ENCODE measurements around the gene CLEC16A. TPM values are rescaled to one million over a fixed set of nuclear protein-coding genes. Genes with fewer than 3 reads are reported as not detected.

Gene CLEC16A
- total and polyA plus RNA-seq, 2 donors (not counting 1 experiment from before 2014, with no cell fraction given): 21.9 to 79.5 TPM

DNA sequence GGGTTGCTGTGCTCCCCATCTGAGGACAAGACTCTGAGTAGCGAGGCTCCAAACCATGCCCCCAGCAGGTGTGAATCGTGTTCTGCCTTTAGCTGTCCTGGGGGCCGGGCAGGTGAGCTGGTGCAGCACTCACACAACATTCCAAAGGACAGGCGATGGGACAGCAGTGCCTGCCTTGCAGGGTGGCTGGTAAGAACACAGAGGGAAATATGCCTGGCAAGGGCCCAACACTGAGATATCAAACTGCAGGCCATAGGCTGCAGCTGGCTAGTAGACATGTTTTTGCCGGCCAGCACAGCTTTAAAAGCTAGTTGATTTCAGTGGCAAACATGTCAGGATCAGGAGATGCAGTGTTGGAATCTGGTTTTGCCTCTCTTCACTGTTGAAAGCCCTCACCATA is 23.6 kb downstream of the CLEC16A start:
- peaks cover 23 to 27% of the 10 kb centered on the region in 2 donors for H3K4me1 ChIP-seq (ENCODE audit: control insufficient read depth in 2 of 2, insufficient read depth in 2 of 2, low read length in 2 of 2)
- peak overlapping the region; percentile 42 for H3K27ac Mint-ChIP-seq
- H3K27me3 ChIP-seq (replicated peaks in 1 of 4; ENCODE audit: control extremely low read depth in 1 of 4, control insufficient read depth in 3 of 4, insufficient read depth in 4 of 4, low read length in 3 of 4): no peaks in the 10 kb centered on the region
- H3K4me1 Mint-ChIP-seq: peaks cover 39% of the 10 kb centered on the region
- no peak overlapping the region for H3K4me3 Mint-ChIP-seq
- H3K27me3 Mint-ChIP-seq: no peaks in the 10 kb centered on the region
- H3K79me2 ChIP-seq (ENCODE audit: control insufficient read depth, insufficient read depth, low read length): peaks cover 49% of the 10 kb centered on the region
- TF ChIP-seq EZH2 (IDR thresholded peaks at IDR 0.05; ENCODE audit: borderline replicate concordance, insufficient read depth, low read depth, low read length, poor library complexity, severe bottlenecking) (no peak), CTCF (IDR thresholded peaks at IDR 0.05) (no peak)
- CTCF ChIA-PET: interaction anchor here (1.0 to 11.4 kb wide), 11 partner anchors 10 to 844 kb away, joined by 3 to 142 read pairs (median 5); no protein-coding TSS in a partner anchor
- H3K9me3 Mint-ChIP-seq (ENCODE audit: insufficient read depth): no peaks in the 10 kb centered on the region
- POLR2A ChIA-PET: interaction anchor here (0.6 to 1.1 kb wide), 3 partner anchors 13 to 831 kb away, joined by 3 read pairs; no protein-coding TSS in a partner anchor
- no peak for DNase-seq
- no peak overlapping the region for H3K4me2 ChIP-seq (replicated peaks; ENCODE audit: low read depth, low read length, poor library complexity, severe bottlenecking)
- no peak overlapping the region for H2AFZ ChIP-seq (ENCODE audit: insufficient read depth, low read depth, low read length, poor library complexity, severe bottlenecking)
- ATAC-seq (ENCODE audit: low read depth): no peak
- H3K27ac ChIP-seq (ENCODE audit: low read length in 2 of 2): no peak overlapping the region
- no peak overlapping the region for H3K9ac ChIP-seq (ENCODE audit: low read length)
- H3K4me3 ChIP-seq (ENCODE audit: control extremely low read depth in 1 of 5, extremely low read depth in 1 of 5, insufficient read depth in 1 of 5, low read depth in 2 of 5, low read length in 4 of 5): no peak overlapping the region
- H3K9me3 ChIP-seq (ENCODE audit: control extremely low read depth in 1 of 3, control insufficient read depth in 2 of 3, insufficient read depth in 1 of 3, low read length in 2 of 3): no peaks in the 10 kb centered on the region
- H4K20me1 ChIP-seq (ENCODE audit: control insufficient read depth, insufficient read depth, low read length, poor library complexity, severe bottlenecking): peaks cover 17% of the 10 kb centered on the region
- intact Hi-C loops (cut with micrococcal nuclease): loop anchor here (10.0 kb wide), 3 partner anchors 567 to 717 kb away; partner anchors contain the start of gene LITAF
- 100% methylated on average over 5 of the region's 5 CpGs for WGBS (ENCODE audit: insufficient coverage)
- peaks cover 1 to 80% of the 10 kb centered on the region in 2 experiments for H3K36me3 ChIP-seq (replicated peaks in 1 of 2; ENCODE audit: control extremely low read depth in 1 of 2, control insufficient read depth in 1 of 2, extremely low read depth in 1 of 2, insufficient read depth in 2 of 2, low read length in 1 of 2)

- Mint-ChIP-seq H3K27ac (peak overlapping the region; percentile 21), H3K4me1 (peaks cover 36% of the 10 kb centered on the region)
- no peaks in the 10 kb centered on the region for H3K9me3 ChIP-seq (ENCODE audit: control extremely low read depth in 1 of 3, control insufficient read depth in 2 of 3, insufficient read depth in 1 of 3, low read length in 2 of 3)
These were observed 24.1 kb downstream of the CLEC16A start for GRCh38 chr16:10968498-10968897.

More at GRCh38 chr16:10968498-10968897, 24.1 kb downstream of the CLEC16A start:
- no peak for TF ChIP-seq CTCF (IDR thresholded peaks at IDR 0.05)
- TF ChIP-seq EZH2 (IDR thresholded peaks at IDR 0.05; ENCODE audit: borderline replicate concordance, insufficient read depth, low read depth, low read length, poor library complexity, severe bottlenecking): no peak
- ChIA-PET POLR2A (interaction anchor here (0.5 to 1.1 kb wide), 3 partner anchors 12 to 830 kb away, joined by 3 read pairs; no protein-coding TSS in a partner anchor), CTCF (interaction anchor here (1.0 to 11.4 kb wide), 11 partner anchors 11 to 564 kb away, joined by 3 to 142 read pairs (median 5); no protein-coding TSS in a partner anchor)
- Histone ChIP-seq H4K20me1 (ENCODE audit: control insufficient read depth, insufficient read depth, low read length, poor library complexity, severe bottlenecking) (peaks cover 15% of the 10 kb centered on the region), H3K9ac (ENCODE audit: low read length) (no peak overlapping the region), H3K79me2 (ENCODE audit: control insufficient read depth, insufficient read depth, low read length) (peaks cover 44% of the 10 kb centered on the region), H3K36me3 (replicated peaks in 1 of 2; ENCODE audit: control extremely low read depth in 1 of 2, control insufficient read depth in 1 of 2, extremely low read depth in 1 of 2, insufficient read depth in 2 of 2, low read length in 1 of 2) (peaks cover 1 to 79% of the 10 kb centered on the region in 2 experiments), H3K4me3 (ENCODE audit: control extremely low read depth in 1 of 5, extremely low read depth in 1 of 5, insufficient read depth in 1 of 5, low read depth in 2 of 5, low read length in 4 of 5) (no peak overlapping the region), H3K4me2 (replicated peaks; ENCODE audit: low read depth, low read length, poor library complexity, severe bottlenecking) (no peak overlapping the region), H3K27ac (ENCODE audit: low read length in 2 of 2) (no peak overlapping the region), H3K27me3 (replicated peaks in 1 of 4; ENCODE audit: control extremely low read depth in 1 of 4, control insufficient read depth in 3 of 4, insufficient read depth in 4 of 4, low read length in 3 of 4) (no peaks in the 10 kb centered on the region), H3K4me1 (ENCODE audit: control insufficient read depth in 2 of 2, insufficient read depth in 2 of 2, low read length in 2 of 2) (peaks cover 23 to 27% of the 10 kb centered on the region in 2 donors), H2AFZ (ENCODE audit: insufficient read depth, low read depth, low read length, poor library complexity, severe bottlenecking) (no peak overlapping the region)
- WGBS (ENCODE audit: insufficient coverage): 93% methylated on average over 2 of the region's 3 CpGs
- no peak for ATAC-seq (ENCODE audit: low read depth)
- intact Hi-C loops (cut with micrococcal nuclease): loop anchor here (10.0 kb wide), 3 partner anchors 566 to 716 kb away; partner anchors contain the start of gene LITAF
- Mint-ChIP-seq H3K9me3 (ENCODE audit: insufficient read depth) (no peaks in the 10 kb centered on the region), H3K4me3 (no peak overlapping the region), H3K27me3 (no peaks in the 10 kb centered on the region)
- no peak for DNase-seq
